ENCODE data around the gene RB1. TPM values are rescaled to one million over a fixed set of nuclear protein-coding genes. Genes with fewer than 3 reads are reported as not detected.

Gene RB1
- polyA plus RNA-seq, 3 donors = 18.4 to 38.8 (median 29.9) TPM

- Mint-ChIP-seq H3K9me3 (no peaks in the 10 kb centered on the region), H3K27me3 (ENCODE audit: low read depth in 3 of 3) (peaks cover 0 to 3% (median 0%) of the 10 kb centered on the region in 3 donors), H3K27ac (no peak overlapping the region), H3K36me3 (no peaks in the 10 kb centered on the region), H3K4me3 (no peak overlapping the region), H3K4me1 (no peaks in the 10 kb centered on the region)
- DNase-seq = no peak
- no peaks in the 10 kb centered on the region for H3K36me3 ChIP-seq (replicated peaks in 1 of 2; ENCODE audit: control insufficient read depth in 1 of 2, insufficient read depth in 2 of 2, low read length in 2 of 2)
- TF ChIP-seq CTCF (IDR thresholded peaks at IDR 0.05) = no peak
- H3K4me1 ChIP-seq (ENCODE audit: control insufficient read depth in 1 of 2, insufficient read depth in 2 of 2, low read length in 2 of 2) = no peaks in the 10 kb centered on the region
- H3K4me2 ChIP-seq (replicated peaks; ENCODE audit: extremely low read depth, low read length, poor library complexity, severe bottlenecking) = no peak overlapping the region
- no peak overlapping the region for H2AFZ ChIP-seq (ENCODE audit: insufficient read depth, low read depth, low read length, poor library complexity, severe bottlenecking)
- H3K27ac ChIP-seq (ENCODE audit: low read depth in 1 of 2, low read length in 2 of 2) = no peak overlapping the region
- H3K27me3 ChIP-seq (ENCODE audit: control insufficient read depth in 2 of 2, insufficient read depth in 2 of 2, low read length in 2 of 2) = no peaks in the 10 kb centered on the region
- intact Hi-C loops (cut with micrococcal nuclease) = no loop called here
- no CpG with 5 or more reads among the region's 1 CpG for WGBS (ENCODE audit: insufficient coverage)
- no peaks in the 10 kb centered on the region for H3K9me3 ChIP-seq (replicated peaks in 1 of 2; ENCODE audit: control insufficient read depth in 1 of 2, insufficient read depth in 1 of 2, low read length in 2 of 2)
- H4K20me1 ChIP-seq (ENCODE audit: insufficient read depth, low read length) = no peaks in the 10 kb centered on the region
- no peak overlapping the region for H3K4me3 ChIP-seq (replicated peaks in 1 of 3; ENCODE audit: low read depth in 2 of 3, low read length in 3 of 3)
- no peaks in the 10 kb centered on the region for H3K79me2 ChIP-seq (ENCODE audit: insufficient read depth, low read length)
- no peak overlapping the region for H3K9ac ChIP-seq (ENCODE audit: insufficient read depth, low read length, poor library complexity, severe bottlenecking)
Observed at GRCh38 chr13:48281556-48281955, 22.0 kb upstream of the RB1 start.

GRCh38 chr13:48291730-48292129, 11.8 kb upstream of the RB1 start:
- Mint-ChIP-seq H3K27me3 (ENCODE audit: low read depth in 3 of 3) (peaks cover 0 to 3% (median 0%) of the 10 kb centered on the region in 3 donors), H3K4me3 (no peak overlapping the region), H3K9me3 (peaks cover 0 to 3% (median 0%) of the 10 kb centered on the region in 7 donors), H3K27ac (no peak overlapping the region), H3K4me1 (no peaks in the 10 kb centered on the region), H3K36me3 (no peaks in the 10 kb centered on the region)
- Histone ChIP-seq H3K4me3 (replicated peaks in 1 of 3; ENCODE audit: low read depth in 2 of 3, low read length in 3 of 3) (no peak overlapping the region), H3K36me3 (replicated peaks in 1 of 2; ENCODE audit: control insufficient read depth in 1 of 2, insufficient read depth in 2 of 2, low read length in 2 of 2) (no peaks in the 10 kb centered on the region), H3K4me2 (replicated peaks; ENCODE audit: extremely low read depth, low read length, poor library complexity, severe bottlenecking) (no peak overlapping the region), H3K9ac (ENCODE audit: insufficient read depth, low read length, poor library complexity, severe bottlenecking) (no peak overlapping the region), H3K9me3 (replicated peaks in 1 of 2; ENCODE audit: control insufficient read depth in 1 of 2, insufficient read depth in 1 of 2, low read length in 2 of 2) (no peaks in the 10 kb centered on the region), H4K20me1 (ENCODE audit: insufficient read depth, low read length) (no peaks in the 10 kb centered on the region), H3K4me1 (ENCODE audit: control insufficient read depth in 1 of 2, insufficient read depth in 2 of 2, low read length in 2 of 2) (no peaks in the 10 kb centered on the region), H3K79me2 (ENCODE audit: insufficient read depth, low read length) (no peaks in the 10 kb centered on the region), H3K27me3 (ENCODE audit: control insufficient read depth in 2 of 2, insufficient read depth in 2 of 2, low read length in 2 of 2) (no peaks in the 10 kb centered on the region), H3K27ac (ENCODE audit: low read depth in 1 of 2, low read length in 2 of 2) (no peak overlapping the region), H2AFZ (ENCODE audit: insufficient read depth, low read depth, low read length, poor library complexity, severe bottlenecking) (no peak overlapping the region)
- no peak for DNase-seq
- intact Hi-C loops (cut with micrococcal nuclease) = no loop called here
- no peak for TF ChIP-seq CTCF (IDR thresholded peaks at IDR 0.05)
- 33% methylated on average over 1 of the region's 2 CpGs for WGBS (ENCODE audit: insufficient coverage)
